ENCODE results near the gene TOR2A. TPM values are rescaled to one million over a fixed set of nuclear protein-coding genes. Genes with fewer than 3 reads are reported as not detected.

The TOR2A gene
- total and polyA plus RNA-seq, 2 of the 8 experiments (the other 6 are each of a cell fraction or from before 2014, with no cell fraction given): 18.7 to 24.9 TPM

DNA sequence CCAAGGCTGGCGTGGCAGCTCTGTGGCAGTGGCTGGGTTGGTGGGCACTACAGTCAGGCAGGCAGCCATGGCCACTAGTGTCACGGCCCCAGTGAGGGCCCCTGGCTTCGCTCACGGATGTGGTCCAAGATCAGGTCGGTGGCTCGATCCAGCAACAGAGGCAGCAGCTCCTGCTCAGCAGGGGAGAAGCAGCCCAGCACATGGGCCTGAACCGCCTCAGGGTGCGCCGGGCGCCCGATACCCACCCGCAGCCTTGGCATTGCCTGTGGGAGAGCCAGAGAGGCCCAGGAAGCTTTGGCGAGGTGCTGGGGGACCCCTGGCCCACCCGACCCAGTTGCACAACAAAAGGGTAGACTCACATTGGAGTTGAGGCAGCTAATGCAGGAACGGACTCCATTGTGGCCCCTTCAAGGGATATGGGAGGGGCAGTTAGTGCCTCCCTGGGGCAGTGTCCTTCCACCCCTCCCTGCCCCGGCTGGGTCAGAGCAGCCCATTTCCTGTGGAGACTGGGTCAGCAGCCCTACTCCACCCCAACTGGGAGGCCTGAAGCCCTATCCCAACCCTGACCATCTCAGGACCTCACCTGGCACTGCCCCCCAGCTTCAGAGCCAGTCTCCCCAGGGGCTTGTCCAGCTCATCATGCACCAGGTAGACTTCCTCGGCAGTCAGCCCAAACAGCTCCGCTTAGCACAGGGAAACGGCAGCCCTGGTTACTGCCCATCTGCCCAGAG is 20.9 kb downstream of the TOR2A start (continued):
- TF ChIP-seq MAFK (IDR thresholded peaks at IDR 0.05; ENCODE audit: low read depth, low read length): no peak
- no peak for TF ChIP-seq CHD1 (IDR thresholded peaks at IDR 0.05; ENCODE audit: low read depth, low read length)
- TF ChIP-seq E2F6 (IDR thresholded peaks at IDR 0.05): no peak
- no peak for TF ChIP-seq ZNF274 (IDR thresholded peaks at IDR 0.05; ENCODE audit: borderline replicate concordance, extremely low read depth, low read length)
- TF ChIP-seq POLR2AphosphoS5 (IDR thresholded peaks at IDR 0.05; ENCODE audit: low read depth, low read length): no peak
- no peak for TF ChIP-seq SIX5 (IDR thresholded peaks at IDR 0.05; ENCODE audit: low read depth, low read length)
- TF ChIP-seq, protein P1, sequence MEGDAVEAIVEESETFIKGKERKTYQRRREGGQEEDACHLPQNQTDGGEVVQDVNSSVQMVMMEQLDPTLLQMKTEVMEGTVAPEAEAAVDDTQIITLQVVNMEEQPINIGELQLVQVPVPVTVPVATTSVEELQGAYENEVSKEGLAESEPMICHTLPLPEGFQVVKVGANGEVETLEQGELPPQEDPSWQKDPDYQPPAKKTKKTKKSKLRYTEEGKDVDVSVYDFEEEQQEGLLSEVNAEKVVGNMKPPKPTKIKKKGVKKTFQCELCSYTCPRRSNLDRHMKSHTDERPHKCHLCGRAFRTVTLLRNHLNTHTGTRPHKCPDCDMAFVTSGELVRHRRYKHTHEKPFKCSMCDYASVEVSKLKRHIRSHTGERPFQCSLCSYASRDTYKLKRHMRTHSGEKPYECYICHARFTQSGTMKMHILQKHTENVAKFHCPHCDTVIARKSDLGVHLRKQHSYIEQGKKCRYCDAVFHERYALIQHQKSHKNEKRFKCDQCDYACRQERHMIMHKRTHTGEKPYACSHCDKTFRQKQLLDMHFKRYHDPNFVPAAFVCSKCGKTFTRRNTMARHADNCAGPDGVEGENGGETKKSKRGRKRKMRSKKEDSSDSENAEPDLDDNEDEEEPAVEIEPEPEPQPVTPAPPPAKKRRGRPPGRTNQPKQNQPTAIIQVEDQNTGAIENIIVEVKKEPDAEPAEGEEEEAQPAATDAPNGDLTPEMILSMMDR (IDR thresholded peaks at IDR 0.05; ENCODE audit: control extremely low read depth in 1 of 3, insufficient read depth in 1 of 3, low read depth in 1 of 3, low read length in 3 of 3): no peak
- no peak for TF ChIP-seq HDAC6 (IDR thresholded peaks at IDR 0.05; ENCODE audit: low read depth, low read length)
- no peak for TF ChIP-seq RXRA (IDR thresholded peaks at IDR 0.05; ENCODE audit: insufficient read depth, low read depth, low read length)
- TF ChIP-seq CTBP2 (IDR thresholded peaks at IDR 0.05; ENCODE audit: borderline replicate concordance, insufficient read depth, insufficient read length, low read length): no peak
